Stimulated activated CD4-positive, alpha-beta T cell treated with anti-CD3 and anti-CD28 coated beads, Interleukin-1b, Interleukin-23, amount 100 ng/mL, for 1 hour (primary cell): Measurements from ENCODE around the gene VGLL2.
"Not testable (repeated sequence)": the region's sequence is repeated elsewhere in the genome, so short reads cannot be mapped to it uniquely, and the experiment has no call there.

Experiments used
- DNase-seq, 2 donors: peaks; one replicate each; pipeline ENCODE4 v3.0.0-alpha.2; 2020; ENCODE audit warnings: low read depth in 2 of 2

Gene VGLL2, protein sequence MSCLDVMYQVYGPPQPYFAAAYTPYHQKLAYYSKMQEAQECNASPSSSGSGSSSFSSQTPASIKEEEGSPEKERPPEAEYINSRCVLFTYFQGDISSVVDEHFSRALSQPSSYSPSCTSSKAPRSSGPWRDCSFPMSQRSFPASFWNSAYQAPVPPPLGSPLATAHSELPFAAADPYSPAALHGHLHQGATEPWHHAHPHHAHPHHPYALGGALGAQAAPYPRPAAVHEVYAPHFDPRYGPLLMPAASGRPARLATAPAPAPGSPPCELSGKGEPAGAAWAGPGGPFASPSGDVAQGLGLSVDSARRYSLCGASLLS

DNA sequence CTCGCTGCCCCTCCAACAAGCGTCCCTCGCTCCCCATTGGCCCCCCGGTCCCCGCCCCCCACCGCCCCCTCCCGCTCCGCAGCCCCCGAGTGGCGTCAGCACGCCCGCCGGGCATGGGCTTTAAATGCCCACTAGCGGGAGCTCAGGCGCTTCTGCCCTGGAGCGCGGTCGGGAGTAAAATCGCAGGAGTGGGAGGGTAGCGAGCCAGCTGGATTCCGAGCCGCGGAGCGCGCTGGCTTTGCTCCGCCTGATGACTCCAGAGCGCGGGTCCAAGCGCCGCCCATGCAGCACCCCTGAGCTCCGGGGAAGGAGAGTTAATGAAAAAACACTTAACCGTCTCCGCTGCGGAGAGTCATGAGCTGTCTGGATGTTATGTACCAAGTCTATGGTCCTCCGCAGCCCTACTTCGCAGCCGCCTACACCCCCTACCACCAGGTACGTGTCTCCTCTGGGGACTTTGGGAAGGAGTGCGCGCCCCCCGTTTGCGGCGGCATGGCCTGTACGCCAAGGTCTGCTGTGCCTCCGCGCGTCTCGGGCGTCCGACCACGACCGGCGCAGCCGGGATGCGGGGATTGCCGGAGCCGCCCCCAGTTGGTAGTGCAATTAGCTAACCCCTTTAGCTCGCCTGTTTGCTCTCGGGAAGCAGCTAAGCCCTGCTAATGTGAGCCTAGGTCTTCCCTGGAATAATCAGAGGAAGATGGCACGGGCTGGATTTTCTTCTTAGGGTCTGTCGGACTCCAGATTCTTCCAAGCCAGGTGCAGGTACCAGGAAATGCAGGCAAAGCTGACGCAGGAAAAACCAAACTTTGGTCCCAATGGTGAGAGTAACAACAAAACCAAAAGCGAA lies at the start of gene VGLL2:
Gene VGLL2, plus strand, starts transcription at position 149 of the 847 bp plus-strand sequence. Its CDS starts 206 bp downstream, at position 355.
- DNase-seq, result no peak

DNA sequence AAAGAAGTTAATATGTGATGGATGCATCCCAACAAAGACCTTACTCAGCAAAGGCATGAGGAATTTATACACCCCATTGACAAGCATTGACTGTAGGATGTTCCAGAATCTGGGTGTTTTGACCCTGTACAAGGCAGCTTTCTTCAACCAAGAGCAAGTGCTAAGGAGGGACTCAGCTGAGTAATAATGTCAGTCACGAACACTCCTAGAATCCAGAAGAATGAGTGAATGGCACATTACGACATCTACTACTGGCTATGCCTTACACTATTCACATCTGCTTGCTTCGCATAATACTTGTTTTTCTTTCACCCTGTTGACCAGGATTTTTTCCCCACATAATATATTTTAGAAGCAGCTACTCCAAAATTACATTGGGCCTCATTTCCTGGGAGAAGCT lies 42.5 kb upstream of the VGLL2 start:
- no peak for DNase-seq

DNA sequence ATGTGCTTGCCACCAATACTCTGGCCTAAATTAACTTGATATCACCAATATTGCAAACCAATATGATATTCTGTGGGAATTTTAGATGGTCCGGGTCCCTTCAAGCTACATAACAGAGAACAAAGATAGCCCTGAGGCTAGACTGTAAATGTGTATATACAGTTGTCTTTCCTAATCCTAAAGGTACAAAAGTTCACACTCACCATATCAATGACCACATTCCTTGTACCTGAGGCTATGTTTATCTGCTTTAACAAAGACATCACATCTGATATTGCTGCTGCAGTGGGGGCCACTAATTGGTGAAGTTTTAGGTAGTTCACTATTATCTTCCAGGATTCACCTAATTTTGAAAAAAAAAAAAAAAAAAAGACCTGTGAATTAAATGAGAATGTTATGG lies 38.6 kb upstream of the VGLL2 start:
- DNase-seq, result no peak

DNA sequence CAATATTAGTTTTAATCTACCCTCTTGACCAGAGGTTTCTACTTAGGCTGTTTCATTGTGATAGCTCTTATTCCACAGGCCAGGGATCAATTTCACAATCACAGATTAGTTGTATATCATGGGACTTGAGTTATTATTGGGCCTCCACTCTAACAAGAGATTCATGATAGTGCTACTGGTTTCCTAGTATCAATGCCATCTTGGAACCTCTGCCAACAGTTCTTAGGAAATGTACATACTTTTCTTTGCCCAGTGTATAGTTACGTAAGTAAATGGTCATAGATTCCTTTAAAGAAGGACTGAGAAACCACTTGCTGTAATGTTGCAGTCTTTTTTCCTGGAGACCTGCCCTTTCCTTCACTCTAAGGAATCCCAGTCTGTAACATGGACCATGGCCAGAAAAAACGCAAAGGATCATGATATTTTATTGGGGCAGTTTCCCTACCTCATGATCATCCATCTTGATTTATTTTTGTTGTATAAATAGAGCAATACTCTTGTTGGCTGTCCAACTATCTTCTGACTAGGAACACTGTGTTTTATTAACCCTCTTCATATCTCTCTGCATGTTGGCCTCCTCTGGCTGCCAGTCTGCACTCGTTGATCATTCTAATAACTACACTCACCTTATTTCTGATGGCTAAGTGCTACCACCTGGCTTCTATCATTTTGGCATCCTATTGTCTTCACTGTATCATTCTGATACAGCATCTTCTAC lies 38.0 kb upstream of the VGLL2 start:
- no peak for DNase-seq

DNA sequence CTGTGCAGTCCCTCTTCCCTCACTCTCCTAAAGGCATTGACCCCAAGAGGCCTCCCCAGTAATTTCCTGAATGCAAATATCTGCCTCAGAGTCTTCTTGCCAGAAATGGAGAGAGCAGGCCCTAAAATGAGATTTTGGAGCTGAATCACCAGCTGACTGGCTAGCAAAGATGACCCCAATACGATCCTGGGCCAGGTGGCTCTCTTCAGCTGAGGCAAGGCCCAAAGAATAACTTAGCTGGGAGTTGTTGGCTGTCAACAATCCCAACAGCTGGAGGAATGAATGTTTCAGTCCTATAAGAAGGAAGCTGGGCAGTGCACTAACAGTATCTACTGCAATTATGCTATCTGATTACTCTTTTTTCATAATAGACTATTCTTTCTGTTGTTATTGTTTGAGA lies 37.2 kb upstream of the VGLL2 start:
- no peak for DNase-seq

DNA sequence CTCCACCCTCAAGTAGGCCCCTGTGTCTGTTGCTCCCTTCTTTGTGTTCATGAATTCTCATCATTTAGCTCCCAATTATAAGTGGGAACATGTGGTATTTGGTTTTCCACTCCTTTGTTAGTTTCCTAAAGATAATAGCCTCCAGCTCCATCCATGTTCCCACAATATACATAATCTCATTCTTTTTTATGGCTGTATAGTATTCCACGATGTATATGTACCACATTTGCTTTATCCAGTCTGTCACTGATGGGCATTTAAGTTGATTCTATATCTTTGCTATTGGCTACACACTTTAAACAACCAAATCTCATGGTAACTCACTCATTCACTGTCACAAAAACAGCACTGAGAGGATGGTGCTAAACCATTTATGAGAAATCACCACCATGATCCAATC lies 35.5 kb upstream of the VGLL2 start:
- no peak for DNase-seq

DNA sequence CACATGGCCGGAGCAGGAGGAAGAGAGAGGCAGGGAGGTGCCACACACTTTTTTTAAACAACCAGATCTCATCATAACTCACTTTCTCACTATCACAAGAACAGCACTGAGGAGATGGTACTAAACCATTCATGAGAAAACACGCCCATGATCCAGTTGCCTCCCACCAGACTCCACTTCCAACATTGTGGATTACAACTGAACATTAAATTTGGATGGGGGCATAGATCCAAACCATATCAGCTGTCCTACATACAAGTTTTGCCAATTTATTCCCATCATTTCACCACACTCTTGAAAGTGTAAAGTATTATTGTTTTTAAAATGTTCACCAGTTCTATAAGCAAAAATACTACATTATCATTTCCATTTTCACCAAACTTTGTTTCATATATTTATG lies 33.9 kb upstream of the VGLL2 start:
- no peak for DNase-seq

DNA sequence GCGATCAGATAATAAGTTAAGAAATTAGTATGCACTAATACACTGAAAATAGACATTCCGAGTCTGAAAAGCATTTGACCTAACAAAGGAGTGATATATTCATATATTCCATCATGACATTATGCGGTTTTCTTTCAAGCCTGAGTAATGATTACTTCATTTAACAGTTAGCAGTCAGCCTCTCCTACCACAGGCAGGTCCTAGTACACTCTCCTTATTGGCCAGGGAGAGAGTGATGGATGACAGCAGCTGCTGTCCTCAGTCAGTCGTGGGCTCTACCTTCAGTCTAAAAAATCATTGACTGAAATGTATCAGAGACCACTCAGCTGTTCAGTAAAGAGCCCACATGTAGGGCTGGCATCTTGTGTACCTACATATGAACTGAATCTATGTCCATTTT lies 33.2 kb upstream of the VGLL2 start:
- no peak for DNase-seq

DNA sequence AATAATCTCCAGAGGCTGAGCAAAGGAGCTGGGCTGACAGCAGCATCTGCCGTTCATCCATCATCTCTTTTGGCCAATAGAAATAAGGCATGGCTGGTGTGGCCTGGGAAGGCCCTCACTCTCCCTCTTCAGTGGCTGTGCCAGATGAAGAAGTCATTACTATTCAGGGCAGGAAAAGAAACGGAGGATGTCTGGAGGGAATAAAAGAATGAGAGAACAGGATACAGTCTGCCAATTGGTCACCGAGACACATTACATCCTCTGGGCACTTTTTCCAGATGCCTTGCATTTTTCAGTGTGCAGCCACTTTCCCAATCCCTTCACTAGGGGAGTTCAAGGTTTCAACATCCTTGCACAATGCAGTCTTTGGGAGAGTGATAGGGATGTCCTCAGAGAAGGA lies 32.2 kb upstream of the VGLL2 start:
- DNase-seq, result no peak

DNA sequence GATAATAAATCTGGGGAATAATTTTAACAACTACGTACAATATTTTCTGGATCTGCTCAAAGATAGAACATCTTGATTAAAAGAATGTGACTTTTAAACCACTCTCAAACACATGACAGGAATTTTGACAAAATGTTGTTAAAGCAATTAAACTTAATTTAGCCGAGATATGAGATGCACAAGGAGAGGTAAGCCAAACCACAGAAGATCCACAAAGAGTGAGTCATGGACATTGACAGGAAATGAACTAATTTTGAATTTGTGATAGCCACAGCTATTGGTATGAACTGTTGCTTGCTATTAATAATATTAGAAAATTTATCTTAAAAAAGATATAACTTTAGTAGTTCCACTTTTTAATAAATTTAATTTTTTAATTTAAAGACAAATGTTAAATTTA lies 27.8 kb upstream of the VGLL2 start:
- DNase-seq, result no peak

DNA sequence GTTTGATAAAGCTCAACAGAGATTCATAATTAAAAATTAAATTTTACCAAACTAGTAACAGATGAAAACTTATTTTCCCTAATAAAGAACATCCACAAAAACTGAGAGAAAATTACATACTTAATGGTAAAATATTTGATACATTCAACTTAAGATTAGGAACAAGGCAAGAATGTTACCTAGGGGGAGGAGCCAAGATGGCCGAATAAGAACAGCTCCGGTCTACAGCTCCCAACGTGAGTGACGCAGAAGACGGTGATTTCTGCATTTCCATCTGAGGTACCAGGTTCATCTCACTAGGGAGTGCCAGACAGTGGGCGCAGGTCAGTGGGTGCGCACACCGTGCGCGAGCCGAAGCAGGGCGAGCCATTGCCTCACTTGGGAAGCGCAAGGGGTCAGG lies 20.8 kb upstream of the VGLL2 start:
- not testable (repeated sequence) for DNase-seq

DNA sequence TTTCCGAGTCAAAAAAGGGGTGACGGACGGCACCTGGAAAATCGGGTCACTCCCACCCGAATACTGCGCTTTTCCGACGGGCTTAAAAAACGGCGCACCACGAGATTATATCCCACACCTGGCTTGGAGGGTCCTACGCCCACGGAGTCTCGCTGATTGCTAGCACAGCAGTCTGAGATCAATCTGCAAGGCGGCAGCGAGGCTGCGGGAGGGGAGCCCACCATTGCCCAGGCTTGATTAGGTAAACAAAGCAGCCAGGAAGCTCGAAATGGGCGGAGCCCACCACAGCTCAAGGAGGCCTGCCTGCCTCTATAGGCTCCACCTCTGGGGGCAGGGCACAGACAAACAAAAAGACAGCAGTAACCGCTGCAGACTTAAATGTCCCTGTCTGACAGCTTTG lies 20.4 kb upstream of the VGLL2 start:
- not testable (repeated sequence) for DNase-seq

DNA sequence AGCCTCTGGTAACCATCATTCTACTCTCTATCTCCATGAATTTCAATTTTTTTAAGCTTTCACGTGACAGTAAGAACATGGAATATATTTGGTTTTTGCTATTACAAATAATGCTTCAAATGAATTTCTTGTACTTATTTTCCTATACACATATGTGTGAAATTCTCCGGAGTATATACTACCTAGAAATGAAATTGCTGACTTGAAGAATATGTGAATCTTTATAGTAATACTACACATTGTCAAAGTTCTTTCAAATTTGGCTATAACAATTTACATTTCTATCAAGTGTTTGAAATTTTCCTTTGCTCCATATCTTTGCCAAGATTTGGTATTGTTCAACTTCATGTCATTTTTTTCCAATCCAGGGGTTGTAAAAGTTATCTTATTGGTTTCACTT lies 11.6 kb upstream of the VGLL2 start:
- DNase-seq, result no peak

DNA sequence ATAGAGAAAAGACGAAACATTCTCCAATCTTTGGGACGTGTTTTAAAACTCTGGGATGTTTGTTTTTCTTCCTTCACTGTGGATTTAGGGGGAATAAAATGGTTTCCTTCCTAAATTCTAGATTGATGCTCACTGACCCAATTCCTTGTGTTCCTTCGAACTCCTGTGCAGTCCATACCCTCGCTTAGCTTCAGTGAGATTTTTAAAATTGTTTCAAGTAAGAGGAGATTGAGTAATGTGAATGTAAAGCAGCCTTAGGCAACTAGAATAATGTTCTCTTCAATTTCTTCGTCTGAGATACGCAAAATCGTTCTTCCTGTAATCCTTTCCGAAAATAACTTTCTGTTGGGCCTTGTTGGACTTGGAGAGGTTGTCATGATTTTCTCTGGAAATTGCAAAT lies 2.6 kb upstream of the VGLL2 start:
- DNase-seq, result no peak

DNA sequence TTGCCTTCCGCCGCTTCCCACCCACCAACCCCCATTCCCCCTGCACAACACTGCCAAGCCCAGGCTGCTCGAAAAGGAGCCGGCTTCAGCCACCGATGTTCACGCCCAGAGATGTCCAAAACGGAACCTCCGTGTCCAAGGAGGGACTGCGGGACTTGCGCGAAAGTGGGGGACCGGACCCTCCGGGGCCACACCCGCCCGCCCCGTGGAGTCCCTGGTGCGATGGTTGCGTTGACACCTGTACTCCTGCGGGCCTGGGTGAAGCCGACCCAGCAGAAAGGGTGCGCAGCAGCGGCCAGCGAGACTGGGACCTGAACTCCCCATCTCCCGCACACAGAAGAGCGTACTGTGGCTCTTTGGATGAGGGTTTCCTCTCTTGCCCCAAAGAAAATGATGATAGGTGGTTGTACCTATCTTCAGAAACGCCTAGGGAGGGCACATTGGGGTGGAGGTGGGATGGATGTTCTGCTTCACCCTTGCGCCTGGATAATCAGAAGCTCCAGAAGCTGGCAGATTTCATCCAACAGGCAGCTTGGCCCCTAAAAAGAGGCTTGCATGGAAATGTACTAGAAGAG lies 1.9 kb upstream of the VGLL2 start:
- DNase-seq, result no peak

DNA sequence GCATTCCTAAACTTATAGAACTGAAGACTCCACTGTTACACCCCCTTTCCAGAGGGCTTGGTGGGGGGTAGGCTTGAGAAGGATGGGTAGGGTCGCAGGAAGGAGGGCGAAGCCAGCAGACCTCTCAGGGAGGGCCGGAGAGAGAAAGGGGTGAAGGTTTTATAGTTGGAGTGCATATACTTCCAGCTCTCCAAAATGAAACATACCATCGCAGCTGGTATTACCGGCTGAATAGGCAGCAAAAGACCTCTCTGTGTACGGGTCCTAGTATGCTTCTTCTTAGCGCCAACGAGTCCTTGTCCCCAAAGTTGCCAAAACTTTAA lies 1.0 kb upstream of the VGLL2 start:
- no peak for DNase-seq

DNA sequence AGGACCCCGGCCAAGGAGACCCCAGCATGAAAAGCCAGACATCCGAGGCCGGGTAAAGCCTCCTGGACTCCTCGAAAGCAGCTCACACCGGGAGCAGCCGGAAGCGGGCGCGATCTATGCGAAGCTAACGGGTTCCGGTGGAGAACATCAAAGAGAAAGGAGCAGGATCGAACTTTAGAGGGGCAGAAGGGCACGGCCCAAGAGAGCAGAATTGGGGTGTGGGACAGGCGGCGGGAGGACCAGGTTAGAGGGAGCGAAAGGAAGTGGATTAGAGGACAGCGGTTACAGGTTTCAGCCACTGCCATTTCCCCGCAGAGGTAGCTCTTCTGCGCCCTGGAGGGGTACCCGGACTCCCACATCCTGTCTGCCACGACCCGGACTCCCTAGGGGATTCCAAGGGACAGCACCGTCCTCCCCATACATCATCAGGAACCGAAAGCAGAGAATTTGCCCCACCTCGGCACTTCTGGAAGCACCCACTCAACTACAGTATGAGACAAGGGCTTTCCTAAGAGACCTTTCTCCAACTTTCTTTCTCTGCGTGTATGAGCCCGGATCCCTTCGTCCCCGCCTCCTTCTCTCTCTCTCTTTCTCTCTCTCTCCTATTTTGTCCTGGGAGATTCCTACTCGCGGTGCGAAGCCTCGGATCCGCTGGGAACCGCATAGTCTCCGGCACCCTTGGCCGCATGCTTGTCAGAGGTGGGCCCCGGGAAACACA lies 507 bp upstream of the VGLL2 start:
- DNase-seq, result no peak

DNA sequence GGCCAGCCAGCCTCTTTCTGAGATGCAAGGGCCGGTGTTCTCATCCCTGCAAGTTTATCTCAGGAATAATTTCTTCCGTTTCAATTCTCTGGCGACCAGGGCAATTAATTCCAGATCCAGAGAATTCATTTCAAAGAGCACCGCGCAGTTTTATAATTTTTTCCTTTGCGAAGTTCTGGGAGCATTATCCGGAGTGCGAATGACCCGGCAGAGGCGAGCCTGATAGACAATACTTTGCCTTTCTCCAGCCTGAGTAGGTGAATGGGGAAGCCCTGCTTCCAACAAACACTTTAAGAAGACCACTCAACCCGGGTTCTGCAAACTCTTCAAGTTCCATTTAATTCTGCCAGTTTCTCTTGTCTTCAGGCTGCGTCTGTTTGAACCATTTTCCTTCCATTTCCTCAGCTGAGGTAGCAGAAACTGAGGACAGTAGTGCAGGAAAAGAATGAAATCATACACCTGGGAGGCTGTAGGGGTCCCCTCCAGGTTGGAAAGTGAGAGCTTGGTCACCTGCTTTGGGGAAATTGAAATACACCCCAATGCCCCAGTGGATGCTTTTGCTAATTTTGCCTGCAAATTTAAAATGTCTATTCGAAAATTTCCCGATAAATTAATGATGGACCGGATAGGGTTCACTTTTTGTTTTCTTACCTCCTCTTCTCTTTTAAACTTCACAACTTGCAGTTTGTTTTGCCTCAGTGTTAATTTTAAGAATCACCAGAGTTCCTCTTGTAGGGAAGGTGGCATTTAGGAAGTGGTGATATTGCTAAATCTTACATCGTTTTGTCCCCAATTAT lies 1.1 kb downstream of the VGLL2 start:
- no peak for DNase-seq

DNA sequence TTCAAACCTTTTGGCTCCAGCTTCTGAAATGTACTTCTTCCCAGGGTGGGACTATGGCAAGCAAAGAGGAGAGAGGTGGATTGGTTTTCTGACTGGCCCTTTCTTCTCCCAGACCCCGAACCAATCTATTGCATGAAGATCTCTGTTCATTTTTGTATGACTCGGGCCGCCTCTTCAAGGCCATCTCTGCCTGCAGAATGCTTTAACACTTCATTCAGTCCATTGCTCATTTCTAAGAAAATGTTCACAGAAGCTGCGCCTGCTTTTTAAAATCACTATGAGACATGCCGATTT lies 1.6 kb downstream of the VGLL2 start:
- DNase-seq, result no peak

DNA sequence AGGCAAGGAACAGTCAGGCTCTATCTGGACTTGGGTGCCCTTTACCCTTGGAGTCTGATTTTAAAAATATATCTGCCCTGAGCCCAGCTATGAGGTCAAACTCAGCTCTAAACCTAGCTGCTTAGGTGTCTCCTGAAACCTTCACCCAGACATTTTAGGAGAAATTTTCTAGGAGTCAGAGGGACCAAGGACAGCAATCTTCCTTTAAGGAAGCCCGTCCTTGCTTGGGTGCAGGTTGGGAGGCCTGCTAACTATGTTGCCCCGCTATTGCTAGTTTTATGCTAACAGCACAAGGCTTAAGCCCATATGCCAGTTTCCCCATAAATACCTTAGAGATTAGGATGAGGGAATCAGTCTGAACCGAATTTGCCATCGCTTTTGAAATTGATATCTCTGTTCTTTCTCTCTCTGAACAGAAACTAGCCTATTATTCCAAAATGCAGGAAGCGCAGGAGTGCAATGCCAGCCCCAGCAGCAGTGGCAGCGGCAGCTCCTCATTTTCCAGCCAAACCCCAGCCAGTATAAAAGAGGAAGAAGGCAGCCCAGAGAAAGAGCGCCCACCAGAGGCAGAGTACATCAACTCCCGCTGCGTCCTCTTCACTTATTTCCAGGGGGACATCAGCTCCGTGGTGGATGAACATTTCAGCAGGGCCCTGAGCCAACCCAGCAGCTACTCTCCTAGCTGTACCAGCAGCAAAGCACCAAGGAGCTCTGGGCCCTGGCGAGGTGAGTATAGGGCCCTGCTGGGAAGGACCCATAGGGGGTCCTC lies 2.6 kb downstream of the VGLL2 start:
- DNase-seq, result no peak
